OCI-LY1 (cell line): ENCODE data around the gene VDAC1.

Experiments used
- H2AFZ ChIP-seq: fragments of 200-600 bp; sonication (generic), shearing (Covaris generic); 2 replicates; pipeline ENCODE4 v1.6.0; 2014; ENCODE audit warnings: antibody characterized with exemption, mild to moderate bottlenecking, low read length
- H3F3A ChIP-seq: fragments of 200-600 bp; sonication (generic), shearing (Covaris generic); 2 replicates; pipeline ENCODE4 v1.6.0; 2014; ENCODE audit warnings: mild to moderate bottlenecking, antibody characterized with exemption, low read length, moderate library complexity; ENCODE audit not compliant: insufficient read depth
- H3K27ac ChIP-seq: fragments of 200-600 bp; sonication (generic); 2 replicates; pipeline ENCODE4 v1.5.1; 2014; ENCODE audit warnings: low read length, mixed run types, mild to moderate bottlenecking, low read depth; ENCODE audit not compliant: poor library complexity, severe bottlenecking
- H3K27me3 ChIP-seq: fragments of 200-600 bp; sonication (generic); 2 replicates; pipeline ENCODE4 v1.6.0; 2014; ENCODE audit warnings: antibody characterized with exemption, mild to moderate bottlenecking, low read length, moderate library complexity; ENCODE audit not compliant: insufficient read depth
- H3K36me3 ChIP-seq: fragments of 200-600 bp; sonication (generic); 2 replicates; pipeline ENCODE4 v1.6.1; 2014; ENCODE audit warnings: mild to moderate bottlenecking, antibody characterized with exemption, low read length, moderate library complexity, mixed read lengths; ENCODE audit not compliant: insufficient read depth
- H3K4me1 ChIP-seq: fragments of 200-600 bp; sonication (generic); 2 replicates; pipeline ENCODE4 v1.5.1; 2014; ENCODE audit warnings: mild to moderate bottlenecking, low read length, moderate library complexity; ENCODE audit not compliant: insufficient read depth, severe bottlenecking
- H3K4me2 ChIP-seq: fragments of 200-600 bp; sonication (generic), shearing (Covaris generic); 2 replicates; pipeline ENCODE4 v1.6.1; 2014; ENCODE audit warnings: low read length
- H3K4me3 ChIP-seq: fragments of 200-600 bp; sonication (generic); 2 replicates; pipeline ENCODE4 v1.5.1; 2014; ENCODE audit warnings: low read length, low read depth, mild to moderate bottlenecking, mixed read lengths; ENCODE audit not compliant: poor library complexity, severe bottlenecking
- H3K79me2 ChIP-seq: fragments of 200-600 bp; shearing (Covaris generic); 2 replicates; pipeline ENCODE4 v1.6.1; 2016; ENCODE audit warnings: mixed run types, low read length, mixed read lengths; ENCODE audit not compliant: insufficient read depth
- H3K9ac ChIP-seq: fragments of 200-600 bp; sonication (generic), shearing (Covaris generic); 2 replicates; pipeline ENCODE4 v1.6.1; 2014; ENCODE audit warnings: mild to moderate bottlenecking, low read length, mixed read lengths
- H3K9me2 ChIP-seq: fragments of 200-600 bp; sonication (generic), shearing (Covaris generic); 2 replicates; pipeline ENCODE4 v1.6.1; 2014; ENCODE audit warnings: low read depth, mild to moderate bottlenecking, low read length, mixed read lengths
- H3K9me3 ChIP-seq: fragments of 200-600 bp; shearing (Covaris generic); 2 replicates; pipeline ENCODE4 v1.6.1; 2014; ENCODE audit warnings: low read length, mixed read lengths
- H4K20me1 ChIP-seq: fragments of 200-600 bp; sonication (generic), shearing (Covaris generic); 2 replicates; pipeline ENCODE4 v1.6.0; 2016; ENCODE audit warnings: mild to moderate bottlenecking, low read length; ENCODE audit not compliant: insufficient read depth
- EZH2 ChIP-seq: fragments of 200-600 bp; sonication (generic), shearing (Covaris generic); IDR thresholded peaks from 2 replicates; pipeline ENCODE4 v1.8.0; 2017; ENCODE audit warnings: borderline replicate concordance, mixed run types, mild to moderate bottlenecking, antibody characterized with exemption, low read length, moderate library complexity, mixed read lengths
- TF ChIP-seq, protein P1 (sequence below): fragments of 200-600 bp; sonication (generic), shearing (Covaris generic); IDR thresholded peaks from 2 replicates; pipeline ENCODE4 v1.5.1; 2017; ENCODE audit warnings: mild to moderate bottlenecking, antibody characterized with exemption, low read length, moderate library complexity, mixed read lengths

Gene VDAC1

DNA sequence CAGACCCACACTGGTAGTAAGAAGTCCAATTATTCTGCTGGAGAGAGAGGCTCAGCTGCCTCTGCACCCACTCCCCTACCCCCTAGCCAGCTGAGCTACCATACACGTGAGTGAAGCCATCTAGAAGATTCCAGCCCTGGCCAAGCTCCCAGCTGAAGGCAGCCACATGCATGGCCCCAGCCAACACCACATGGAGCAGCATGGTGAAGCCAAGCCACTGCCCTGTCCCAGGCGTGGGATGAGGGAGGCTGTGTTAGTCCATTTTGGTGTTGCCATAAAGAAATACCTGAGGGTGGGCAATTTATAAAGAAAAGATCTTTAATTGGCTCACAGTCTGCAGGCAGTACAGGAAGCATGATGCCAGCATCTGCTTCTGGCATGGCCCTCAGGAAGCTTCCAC lies 20.0 kb upstream of the VDAC1 start:
- Histone ChIP-seq H3K79me2 (no peaks in the 10 kb centered on the region), H3K4me1 (no peaks in the 10 kb centered on the region)
- TF ChIP-seq, protein P1, sequence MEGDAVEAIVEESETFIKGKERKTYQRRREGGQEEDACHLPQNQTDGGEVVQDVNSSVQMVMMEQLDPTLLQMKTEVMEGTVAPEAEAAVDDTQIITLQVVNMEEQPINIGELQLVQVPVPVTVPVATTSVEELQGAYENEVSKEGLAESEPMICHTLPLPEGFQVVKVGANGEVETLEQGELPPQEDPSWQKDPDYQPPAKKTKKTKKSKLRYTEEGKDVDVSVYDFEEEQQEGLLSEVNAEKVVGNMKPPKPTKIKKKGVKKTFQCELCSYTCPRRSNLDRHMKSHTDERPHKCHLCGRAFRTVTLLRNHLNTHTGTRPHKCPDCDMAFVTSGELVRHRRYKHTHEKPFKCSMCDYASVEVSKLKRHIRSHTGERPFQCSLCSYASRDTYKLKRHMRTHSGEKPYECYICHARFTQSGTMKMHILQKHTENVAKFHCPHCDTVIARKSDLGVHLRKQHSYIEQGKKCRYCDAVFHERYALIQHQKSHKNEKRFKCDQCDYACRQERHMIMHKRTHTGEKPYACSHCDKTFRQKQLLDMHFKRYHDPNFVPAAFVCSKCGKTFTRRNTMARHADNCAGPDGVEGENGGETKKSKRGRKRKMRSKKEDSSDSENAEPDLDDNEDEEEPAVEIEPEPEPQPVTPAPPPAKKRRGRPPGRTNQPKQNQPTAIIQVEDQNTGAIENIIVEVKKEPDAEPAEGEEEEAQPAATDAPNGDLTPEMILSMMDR, result no peak
- TF ChIP-seq EZH2, result no peak

DNA sequence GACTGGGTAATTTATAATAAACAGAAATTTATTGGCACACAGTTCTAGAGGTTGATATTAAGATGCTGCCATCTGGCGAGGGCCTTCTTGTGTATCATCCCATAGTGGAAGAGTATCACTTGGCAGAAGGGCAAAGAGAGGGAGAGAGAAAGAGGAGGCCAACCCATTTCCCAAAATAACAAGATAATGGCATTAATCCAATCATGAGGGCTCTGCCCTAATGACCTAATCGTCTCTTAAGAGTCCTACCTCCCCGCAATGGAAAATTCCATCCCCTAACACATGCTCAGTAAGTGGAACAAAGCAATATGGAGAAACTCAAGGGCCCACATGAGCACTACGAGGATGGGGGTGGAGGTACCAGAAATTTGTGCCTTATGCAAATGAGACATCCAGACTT lies 17.6 kb upstream of the VDAC1 start:
- Histone ChIP-seq H3K9me2 (no peaks in the 10 kb centered on the region), H3K9me3 (no peaks in the 10 kb centered on the region), H3K4me1 (no peaks in the 10 kb centered on the region), H3K27ac (no peak overlapping the region), H4K20me1 (no peaks in the 10 kb centered on the region), H2AFZ (no peak overlapping the region), H3K27me3 (no peaks in the 10 kb centered on the region), H3K4me3 (no peak overlapping the region), H3K9ac (no peak overlapping the region), H3K79me2 (no peaks in the 10 kb centered on the region), H3K36me3 (no peaks in the 10 kb centered on the region), H3F3A (no peaks in the 10 kb centered on the region), H3K4me2 (no peak overlapping the region)
- TF ChIP-seq, protein P1, result no peak
- no peak for TF ChIP-seq EZH2

More for the DNA sequence above, 20.0 kb upstream of the VDAC1 start:
- Histone ChIP-seq H3K4me3 (no peak overlapping the region), H3K4me2 (no peak overlapping the region), H3F3A (no peaks in the 10 kb centered on the region), H3K27ac (no peak overlapping the region), H3K9me3 (no peaks in the 10 kb centered on the region), H3K36me3 (no peaks in the 10 kb centered on the region), H3K9ac (no peak overlapping the region), H2AFZ (no peak overlapping the region), H3K9me2 (no peaks in the 10 kb centered on the region), H4K20me1 (no peaks in the 10 kb centered on the region), H3K27me3 (no peaks in the 10 kb centered on the region)

DNA sequence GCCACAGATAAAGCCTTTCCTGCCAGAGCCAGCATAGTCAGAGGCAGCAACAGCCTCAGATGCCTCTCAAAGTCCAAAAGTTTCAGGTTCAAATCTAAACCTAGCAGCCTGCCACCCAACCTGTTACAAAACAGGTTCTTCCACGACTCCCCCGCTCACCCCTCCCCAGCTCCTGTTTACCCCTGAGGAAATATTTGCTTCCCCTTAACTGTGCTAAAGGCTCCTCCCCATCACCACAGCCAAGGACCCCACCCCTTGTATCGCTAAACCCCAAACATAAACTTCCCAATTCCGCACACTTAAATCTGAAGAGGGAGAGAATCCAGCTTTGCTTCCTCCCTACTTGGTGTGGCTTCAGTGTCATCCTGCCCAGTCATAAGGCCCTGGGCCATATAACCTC lies 15.4 kb upstream of the VDAC1 start:
- H3K27me3 ChIP-seq, result no peaks in the 10 kb centered on the region
- no peak overlapping the region for H3K9ac ChIP-seq
- H4K20me1 ChIP-seq, result no peaks in the 10 kb centered on the region
- no peak overlapping the region for H2AFZ ChIP-seq
- H3K4me3 ChIP-seq, result no peak overlapping the region
- no peaks in the 10 kb centered on the region for H3K9me2 ChIP-seq
- H3K9me3 ChIP-seq, result no peaks in the 10 kb centered on the region
- no peaks in the 10 kb centered on the region for H3F3A ChIP-seq
- no peaks in the 10 kb centered on the region for H3K79me2 ChIP-seq
- no peaks in the 10 kb centered on the region for H3K4me1 ChIP-seq
- no peak for TF ChIP-seq EZH2
- H3K36me3 ChIP-seq, result no peaks in the 10 kb centered on the region
- H3K27ac ChIP-seq, result no peak overlapping the region
- H3K4me2 ChIP-seq, result no peak overlapping the region

DNA sequence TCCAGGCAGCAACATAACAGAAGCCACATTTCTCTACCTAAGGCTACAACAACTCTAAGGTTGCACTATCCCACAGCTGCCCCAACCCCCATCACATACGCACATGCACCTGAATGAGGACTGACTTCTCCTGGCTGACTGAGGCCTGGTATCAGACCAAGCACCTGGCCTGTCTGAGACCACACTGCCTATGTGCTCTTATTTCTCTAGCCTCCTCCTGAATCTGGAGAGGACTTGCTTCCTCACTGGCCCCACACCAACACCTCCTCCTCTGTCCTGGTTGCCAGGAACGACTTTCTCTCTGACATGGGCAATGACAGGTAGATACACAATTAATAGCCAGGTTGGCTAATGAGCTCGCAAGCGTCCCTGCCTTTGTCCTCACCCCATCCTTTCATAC lies 14.9 kb upstream of the VDAC1 start:
- Histone ChIP-seq H3K36me3 (no peaks in the 10 kb centered on the region), H2AFZ (no peak overlapping the region), H3K27me3 (peaks cover 3% of the 10 kb centered on the region; the same call in 1 of the 2 replicates), H3K9me2 (no peaks in the 10 kb centered on the region), H3K27ac (no peak overlapping the region), H3K4me1 (no peaks in the 10 kb centered on the region), H3K4me3 (no peak overlapping the region), H3K9ac (no peak overlapping the region), H3K79me2 (no peaks in the 10 kb centered on the region), H3F3A (no peaks in the 10 kb centered on the region), H3K4me2 (no peak overlapping the region), H3K9me3 (no peaks in the 10 kb centered on the region), H4K20me1 (no peaks in the 10 kb centered on the region)
- no peak for TF ChIP-seq EZH2
- TF ChIP-seq, protein P1, result no peak
